Measurements from ENCODE around the gene GKN1. TPM values are rescaled to one million over a fixed set of nuclear protein-coding genes. Genes with fewer than 3 reads are reported as not detected.
A peak's percentile ranks its signal among the peaks of the same experiment; 100 is the strongest.

Gene GKN1
- total RNA-seq, 6 experiments from 2014 or later: not detected

DNA sequence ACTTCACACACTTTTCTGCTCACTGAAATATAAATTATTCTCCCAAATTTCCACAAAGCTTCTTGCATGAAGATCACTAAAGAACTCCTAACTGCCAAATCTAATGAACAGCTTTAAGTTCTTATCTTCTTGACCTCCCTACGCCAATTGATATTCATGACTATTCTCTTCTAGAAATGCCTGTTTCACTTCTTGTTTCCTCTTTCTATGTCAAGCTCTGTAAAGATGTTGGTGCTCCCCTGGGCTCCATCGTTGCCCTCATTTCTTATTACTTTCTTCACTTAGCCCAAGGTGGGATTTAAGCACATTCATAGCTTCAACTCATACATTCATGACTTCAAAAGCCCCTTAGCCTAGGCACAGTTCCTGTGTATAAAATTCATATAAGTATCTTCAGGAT lies 29.3 kb downstream of the GKN1 start:
- Mint-ChIP-seq H3K9me3 (peaks cover 35% of the 10 kb centered on the region), H3K36me3 (ENCODE audit: low read depth) (peaks cover 20% of the 10 kb centered on the region), H3K4me3 (no peak overlapping the region), H3K27me3 (ENCODE audit: insufficient read depth) (peaks cover 12% of the 10 kb centered on the region), H3K27ac (no peak overlapping the region), H3K4me1 (ENCODE audit: low read depth) (no peaks in the 10 kb centered on the region)
- TF ChIP-seq, protein P1, sequence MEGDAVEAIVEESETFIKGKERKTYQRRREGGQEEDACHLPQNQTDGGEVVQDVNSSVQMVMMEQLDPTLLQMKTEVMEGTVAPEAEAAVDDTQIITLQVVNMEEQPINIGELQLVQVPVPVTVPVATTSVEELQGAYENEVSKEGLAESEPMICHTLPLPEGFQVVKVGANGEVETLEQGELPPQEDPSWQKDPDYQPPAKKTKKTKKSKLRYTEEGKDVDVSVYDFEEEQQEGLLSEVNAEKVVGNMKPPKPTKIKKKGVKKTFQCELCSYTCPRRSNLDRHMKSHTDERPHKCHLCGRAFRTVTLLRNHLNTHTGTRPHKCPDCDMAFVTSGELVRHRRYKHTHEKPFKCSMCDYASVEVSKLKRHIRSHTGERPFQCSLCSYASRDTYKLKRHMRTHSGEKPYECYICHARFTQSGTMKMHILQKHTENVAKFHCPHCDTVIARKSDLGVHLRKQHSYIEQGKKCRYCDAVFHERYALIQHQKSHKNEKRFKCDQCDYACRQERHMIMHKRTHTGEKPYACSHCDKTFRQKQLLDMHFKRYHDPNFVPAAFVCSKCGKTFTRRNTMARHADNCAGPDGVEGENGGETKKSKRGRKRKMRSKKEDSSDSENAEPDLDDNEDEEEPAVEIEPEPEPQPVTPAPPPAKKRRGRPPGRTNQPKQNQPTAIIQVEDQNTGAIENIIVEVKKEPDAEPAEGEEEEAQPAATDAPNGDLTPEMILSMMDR (IDR thresholded peaks at IDR 0.05): no peak
- no peak for DNase-seq

DNA sequence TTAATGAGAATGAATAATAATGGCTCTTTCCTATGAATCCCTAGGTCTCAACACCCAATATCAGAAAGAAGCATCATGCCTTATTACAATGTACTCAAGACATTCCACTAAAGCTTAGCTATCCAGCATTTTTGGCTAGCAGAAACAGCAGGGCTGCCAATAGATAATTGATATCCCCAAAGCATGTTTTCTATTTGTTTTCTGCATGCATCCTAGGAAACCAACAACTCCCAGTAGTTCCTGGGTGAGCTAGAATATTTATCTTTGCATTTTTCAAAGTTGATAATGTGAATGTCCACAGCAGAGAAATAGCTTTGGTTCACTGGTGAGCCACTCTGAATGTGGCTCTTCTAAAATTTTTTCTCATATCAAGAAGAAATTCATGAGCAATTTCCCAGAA lies 32.7 kb downstream of the GKN1 start:
- Mint-ChIP-seq H3K36me3 (ENCODE audit: low read depth) (peaks cover 11% of the 10 kb centered on the region), H3K4me1 (ENCODE audit: low read depth) (peaks cover 24% of the 10 kb centered on the region), H3K9me3 (peaks cover 13% of the 10 kb centered on the region), H3K27me3 (ENCODE audit: insufficient read depth) (peaks cover 7% of the 10 kb centered on the region), H3K4me3 (no peak overlapping the region), H3K27ac (no peak overlapping the region)
- peak; percentile 24 for DNase-seq
- TF ChIP-seq, protein P1 (IDR thresholded peaks at IDR 0.05): no peak

DNA sequence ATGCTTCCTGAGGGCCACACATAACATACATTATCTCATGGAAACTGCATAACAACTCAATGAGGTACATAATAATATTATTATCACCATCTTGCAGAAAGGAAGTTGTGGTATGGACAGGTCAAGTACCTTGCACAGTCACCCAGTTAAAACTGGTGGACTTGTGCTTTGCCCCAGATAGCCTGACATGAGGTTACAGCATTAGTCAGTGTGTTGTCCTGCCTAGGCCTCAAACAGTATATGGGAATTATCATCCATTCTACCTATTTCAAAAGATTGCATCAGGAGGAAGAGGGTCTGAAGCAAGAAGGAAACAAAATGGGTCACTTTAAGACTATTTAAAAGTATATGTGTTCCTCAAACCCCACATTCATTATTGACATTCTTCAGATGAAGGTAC lies 33.2 kb downstream of the GKN1 start:
- H3K36me3 Mint-ChIP-seq (ENCODE audit: low read depth): peaks cover 7% of the 10 kb centered on the region; the same call in 1 of the 2 replicates
- no peak for DNase-seq
- H3K27me3 Mint-ChIP-seq (ENCODE audit: insufficient read depth): peaks cover 4% of the 10 kb centered on the region
- H3K4me3 Mint-ChIP-seq: no peak overlapping the region
- no peak overlapping the region for H3K27ac Mint-ChIP-seq
- H3K4me1 Mint-ChIP-seq (ENCODE audit: low read depth): peaks cover 27% of the 10 kb centered on the region
- H3K9me3 Mint-ChIP-seq: peaks cover 9% of the 10 kb centered on the region
- TF ChIP-seq, protein P1 (IDR thresholded peaks at IDR 0.05): no peak

DNA sequence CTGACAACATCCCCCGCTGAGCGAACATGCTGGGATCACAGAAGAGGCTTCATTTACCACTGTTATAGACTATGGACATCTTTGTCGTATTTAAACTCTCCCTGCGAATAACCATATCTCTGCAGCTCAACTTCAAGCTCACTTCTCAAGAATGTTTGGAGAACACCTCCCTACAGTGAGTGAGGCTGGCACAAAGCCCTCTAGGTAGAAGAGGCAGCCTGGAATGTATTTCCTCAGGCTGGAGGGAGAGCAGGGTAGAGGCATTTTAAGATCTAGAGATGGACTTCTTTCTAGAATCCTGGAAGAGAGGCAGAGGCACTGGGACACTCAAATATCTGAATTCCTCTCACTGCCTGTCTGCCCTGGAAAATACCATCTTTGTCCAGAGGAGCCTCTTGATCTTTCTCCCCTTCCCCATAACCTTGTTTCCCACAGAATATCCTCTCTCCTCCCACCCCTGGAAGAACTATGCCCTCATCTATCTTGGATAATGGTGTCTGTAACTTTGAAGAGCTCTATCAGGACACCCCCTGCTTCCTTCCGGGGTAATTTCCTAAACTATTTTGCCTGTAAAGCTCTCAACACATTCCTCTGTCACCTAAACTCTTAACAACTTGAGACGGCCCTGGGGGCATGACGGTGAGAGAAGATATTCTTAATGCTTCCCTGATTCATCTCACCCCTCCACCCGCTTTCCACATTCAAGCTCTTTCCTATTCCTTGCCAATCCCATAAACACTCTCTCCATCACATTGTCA lies 36.2 kb downstream of the GKN1 start:
- Mint-ChIP-seq H3K4me3 (no peak overlapping the region; the same call in 1 of the 2 replicates), H3K36me3 (ENCODE audit: low read depth) (no peaks in the 10 kb centered on the region), H3K27ac (peak overlapping the region; percentile 3; the same call in 1 of the 2 replicates), H3K27me3 (ENCODE audit: insufficient read depth) (no peaks in the 10 kb centered on the region; the same call in 1 of the 2 replicates), H3K9me3 (no peaks in the 10 kb centered on the region), H3K4me1 (ENCODE audit: low read depth) (peaks cover 45% of the 10 kb centered on the region)
- DNase-seq: peak; percentile 19
- TF ChIP-seq, protein P1 (IDR thresholded peaks at IDR 0.05): no peak

DNA sequence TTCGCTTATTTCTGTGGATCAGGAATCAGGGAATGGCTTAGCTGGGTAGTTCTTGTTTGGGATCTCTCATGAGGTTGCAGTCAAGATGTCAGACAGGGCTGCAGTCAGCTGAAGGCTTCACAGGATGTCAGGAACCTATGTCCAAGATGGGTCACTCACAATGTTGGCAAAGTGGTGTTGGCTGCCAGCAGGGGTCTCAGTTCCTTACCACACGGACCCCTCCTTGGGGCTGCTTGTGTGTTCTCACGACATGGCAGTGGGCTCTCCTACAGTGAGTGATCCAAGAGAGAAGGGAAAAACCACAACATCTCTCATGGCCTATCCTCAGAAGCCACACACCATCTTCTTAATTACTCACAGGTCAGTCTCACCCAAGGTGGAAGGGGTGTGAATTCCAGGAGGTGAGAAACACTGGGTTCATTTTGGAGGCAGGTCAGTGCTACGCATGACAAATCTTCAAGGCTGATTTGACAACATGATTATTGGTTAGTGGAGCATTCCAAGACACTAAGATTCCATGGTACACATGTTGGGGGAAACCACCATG lies 37.2 kb downstream of the GKN1 start:
- H3K9me3 Mint-ChIP-seq: no peaks in the 10 kb centered on the region
- no peak for DNase-seq
- H3K4me1 Mint-ChIP-seq (ENCODE audit: low read depth): peaks cover 56% of the 10 kb centered on the region
- H3K4me3 Mint-ChIP-seq: no peak overlapping the region
- TF ChIP-seq, protein P1 (IDR thresholded peaks at IDR 0.05): peak; percentile 44
- no peaks in the 10 kb centered on the region for H3K36me3 Mint-ChIP-seq (ENCODE audit: low read depth)
- H3K27me3 Mint-ChIP-seq (ENCODE audit: insufficient read depth): no peaks in the 10 kb centered on the region; the same call in 1 of the 2 replicates
- no peak overlapping the region for H3K27ac Mint-ChIP-seq
